Ascending aorta (tissue), 2 donors: ENCODE results near the gene FOXJ2. TPM values are rescaled to one million over a fixed set of nuclear protein-coding genes. Genes with fewer than 3 reads are reported as not detected.
A peak's percentile ranks its signal among the peaks of the same experiment; 100 is the strongest.
"Not testable (repeated sequence)": the region's sequence is repeated elsewhere in the genome, so short reads cannot be mapped to it uniquely, and the experiment has no call there.

Source experiments
- DNase-seq, 2 donors: peaks; one replicate each; pipeline ENCODE4 v3.0.0-alpha.2; 2019; ENCODE audit warnings: low spot score in 2 of 2
- H3K27ac ChIP-seq, 2 donors: fragments of 200-600 bp; sonication (generic); one replicate each; pipeline ENCODE4 v1.5.1; 2016 to 2017; ENCODE audit warnings: mild to moderate bottlenecking in 1 of 2
- H3K27me3 ChIP-seq: fragments of 200-600 bp; sonication (generic); one replicate; pipeline ENCODE4 v1.5.1; 2017
- H3K36me3 ChIP-seq, 2 donors: fragments of 200-600 bp; sonication (generic); one replicate each; pipeline ENCODE4 v1.5.1; 2016
- H3K4me1 ChIP-seq, 2 donors: fragments of 200-600 bp; sonication (generic); one replicate each; pipeline ENCODE4 v1.5.1; 2016 to 2017; ENCODE audit warnings: mild to moderate bottlenecking in 1 of 2
- H3K4me3 ChIP-seq, 2 donors: fragments of 200-600 bp; sonication (generic); one replicate each; pipeline ENCODE4 v1.5.1; 2016 to 2017; ENCODE audit warnings: mild to moderate bottlenecking in 1 of 2
- H3K9me3 ChIP-seq, 2 donors: fragments of 200-600 bp; sonication (generic); one replicate each; pipeline ENCODE4 v1.5.1; 2016
- CTCF ChIP-seq, 3 experiments: fragments of 200-600 bp in 2 of 3; fragments of 450-650 bp in 1 of 3; sonication (generic) in 2 of 3; IDR thresholded peaks; one replicate each; pipeline ENCODE4 v1.5.1; 2016 to 2019; ENCODE audit warnings: antibody characterized with exemption in 3 of 3, mild to moderate bottlenecking in 1 of 3, moderate library complexity in 1 of 3
- intact Hi-C: fragments of 100-400 bp; cut with DNase I; formaldehyde crosslinking; loops from one replicate; pipeline ENCODE4 v1.15.1; 2023
- total RNA-seq: library from RNA; depleted of rRNA; stranded (reverse); fragments of >200 nt; gene quantifications from one replicate; pipeline ENCODE4 v1.1.0, GENCODE V29; 2016

Gene FOXJ2
- total RNA-seq, 1 donor from 2014 or later: 17.1 TPM

GRCh38 chr12:8058506-8058905 is 26.0 kb downstream of the FOXJ2 start:
- peak overlapping the region in 1 of 2 donors; percentile 5 for H3K27ac ChIP-seq
- no peak overlapping the region for H3K4me3 ChIP-seq
- peaks cover 11 to 31% of the 10 kb centered on the region in 2 donors for H3K36me3 ChIP-seq
- no peaks in the 10 kb centered on the region for H3K4me1 ChIP-seq
- intact Hi-C loops: no loop called here
- H3K27me3 ChIP-seq: no peaks in the 10 kb centered on the region
- no peaks in the 10 kb centered on the region for H3K9me3 ChIP-seq
- TF ChIP-seq CTCF (IDR thresholded peaks at IDR 0.05): no peak
- DNase-seq: no peak

DNA sequence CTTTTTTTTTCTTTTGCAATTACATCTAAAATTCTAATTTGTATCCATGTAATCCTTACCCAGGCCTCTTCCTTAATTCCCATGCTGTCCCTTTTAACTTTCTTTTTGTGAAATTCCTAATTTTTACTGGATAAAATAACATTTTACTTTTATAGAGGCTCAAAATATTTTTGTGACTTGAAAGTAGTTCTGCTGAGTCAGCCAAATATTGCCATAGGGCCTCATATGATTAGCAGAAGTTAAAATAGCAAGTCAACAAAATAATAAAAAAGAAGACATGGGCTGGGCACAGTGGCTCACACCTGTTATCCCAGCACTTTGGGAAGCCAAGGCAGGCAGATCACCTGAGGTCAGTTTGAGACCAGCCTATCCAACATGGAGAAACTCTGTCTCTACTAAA is 31.6 kb downstream of the FOXJ2 start:
- DNase-seq: no peak
- Histone ChIP-seq H3K4me3 (peak overlapping the region in 1 of 2 donors; percentile 29), H3K4me1 (no peaks in the 10 kb centered on the region), H3K27me3 (no peaks in the 10 kb centered on the region), H3K27ac (no peak overlapping the region), H3K9me3 (no peaks in the 10 kb centered on the region), H3K36me3 (no peaks in the 10 kb centered on the region)
- no peak for TF ChIP-seq CTCF (IDR thresholded peaks at IDR 0.05)
- intact Hi-C loops: no loop called here

GRCh38 chr12:8065991-8066594 is 33.6 kb downstream of the FOXJ2 start, which contains the start of gene C3AR1:
Gene C3AR1, minus strand, starts transcription at chr12:8066359. Its CDS starts 6,174 bp downstream, at chr12:8060185.
- intact Hi-C loops: no loop called here
- DNase-seq: no peak
- Histone ChIP-seq H3K27me3 (no peaks in the 10 kb centered on the region), H3K9me3 (no peaks in the 10 kb centered on the region), H3K27ac (peak within 1 kb of the TSS in 1 of 2 donors; percentile 19), H3K4me3 (peak within 1 kb of the TSS in 1 of 2 donors; percentile 29), H3K4me1 (no peaks in the 10 kb centered on the region), H3K36me3 (no peaks in the 10 kb centered on the region)
- TF ChIP-seq CTCF (IDR thresholded peaks at IDR 0.05): no peak

DNA sequence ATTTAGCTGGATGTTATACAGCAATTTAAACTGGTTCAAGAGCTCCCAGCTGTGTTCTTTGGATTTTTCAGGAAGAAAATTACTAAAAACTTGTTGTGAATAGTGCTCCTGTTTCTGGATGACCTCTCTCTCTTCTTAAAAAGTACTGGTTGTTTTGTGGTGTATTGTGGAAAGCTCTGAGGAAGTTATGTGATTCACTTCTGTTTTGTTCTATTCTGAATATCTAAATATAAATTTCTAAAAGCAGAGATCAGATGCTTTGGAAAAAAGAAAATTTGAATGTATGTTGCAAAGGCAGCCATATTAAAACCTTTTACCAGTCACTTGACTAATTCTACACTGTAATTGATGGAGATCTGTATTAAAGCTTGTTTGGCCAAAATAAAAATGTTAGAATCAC is 37.1 kb downstream of the FOXJ2 start:
- Histone ChIP-seq H3K36me3 (no peaks in the 10 kb centered on the region), H3K9me3 (no peaks in the 10 kb centered on the region), H3K4me1 (no peaks in the 10 kb centered on the region), H3K27ac (no peak overlapping the region), H3K27me3 (no peaks in the 10 kb centered on the region), H3K4me3 (no peak overlapping the region)
- no peak for TF ChIP-seq CTCF (IDR thresholded peaks at IDR 0.05)
- DNase-seq: no peak
- intact Hi-C loops: no loop called here

- H3K27ac ChIP-seq, DNase-seq, H3K4me3 ChIP-seq, intact Hi-C loops, H3K4me1 ChIP-seq, H3K9me3 ChIP-seq, H3K36me3 ChIP-seq, H3K27me3 ChIP-seq: not testable (repeated sequence)
These were observed 39.3 kb downstream of the FOXJ2 start for GRCh38 chr12:8071820-8072219.

GRCh38 chr12:8075935-8076334 is 43.4 kb downstream of the FOXJ2 start:
- Histone ChIP-seq H3K27ac (no peak overlapping the region), H3K4me1 (peaks cover 0 to 6% of the 10 kb centered on the region in 2 donors), H3K27me3 (no peaks in the 10 kb centered on the region), H3K36me3 (no peaks in the 10 kb centered on the region), H3K9me3 (no peaks in the 10 kb centered on the region), H3K4me3 (no peak overlapping the region)
- no peak for DNase-seq
- intact Hi-C loops: no loop called here
- TF ChIP-seq CTCF (IDR thresholded peaks at IDR 0.05): no peak
